C4-2B (cell line): ENCODE data around the gene MUC5B.

ENCODE experiments used
- ZFX ChIP-seq: fragments of 450-650 bp; IDR thresholded peaks from 2 replicates; pipeline ENCODE4 v1.6.1; 2017
- TF ChIP-seq, protein P1 (sequence below): fragments of 450-650 bp; conservative IDR thresholded peaks from 2 replicates; pipeline ENCODE4 v1.5.1; 2017; ENCODE audit warnings: mild to moderate bottlenecking

DNA sequence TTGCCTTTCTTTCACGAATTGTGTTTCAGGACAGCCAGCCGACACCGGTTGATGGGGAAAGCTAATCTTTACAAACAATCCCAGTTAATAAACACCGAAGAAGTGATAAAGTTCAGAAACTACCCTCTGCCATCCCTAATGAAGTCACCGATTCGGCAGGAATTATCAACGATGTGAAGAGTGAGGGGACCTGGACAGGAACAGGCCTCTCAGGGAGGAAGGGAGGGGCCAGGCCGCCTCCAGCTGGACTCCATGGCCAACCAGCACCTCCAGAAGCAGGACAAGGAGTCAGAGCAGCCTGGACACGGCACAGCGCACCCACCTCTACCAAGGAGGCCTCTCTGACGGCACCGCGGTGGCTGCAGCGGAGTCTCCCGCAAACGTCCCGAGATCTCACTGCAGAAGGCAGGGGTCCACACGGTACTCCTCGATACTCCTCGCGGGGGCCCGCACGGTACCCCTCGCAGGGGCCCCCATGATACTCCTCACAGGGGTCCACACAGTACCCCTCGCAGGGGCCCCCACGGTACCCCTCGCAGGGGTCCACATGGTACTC is 82.7 kb downstream of the MUC5B start:
- TF ChIP-seq, protein P1, sequence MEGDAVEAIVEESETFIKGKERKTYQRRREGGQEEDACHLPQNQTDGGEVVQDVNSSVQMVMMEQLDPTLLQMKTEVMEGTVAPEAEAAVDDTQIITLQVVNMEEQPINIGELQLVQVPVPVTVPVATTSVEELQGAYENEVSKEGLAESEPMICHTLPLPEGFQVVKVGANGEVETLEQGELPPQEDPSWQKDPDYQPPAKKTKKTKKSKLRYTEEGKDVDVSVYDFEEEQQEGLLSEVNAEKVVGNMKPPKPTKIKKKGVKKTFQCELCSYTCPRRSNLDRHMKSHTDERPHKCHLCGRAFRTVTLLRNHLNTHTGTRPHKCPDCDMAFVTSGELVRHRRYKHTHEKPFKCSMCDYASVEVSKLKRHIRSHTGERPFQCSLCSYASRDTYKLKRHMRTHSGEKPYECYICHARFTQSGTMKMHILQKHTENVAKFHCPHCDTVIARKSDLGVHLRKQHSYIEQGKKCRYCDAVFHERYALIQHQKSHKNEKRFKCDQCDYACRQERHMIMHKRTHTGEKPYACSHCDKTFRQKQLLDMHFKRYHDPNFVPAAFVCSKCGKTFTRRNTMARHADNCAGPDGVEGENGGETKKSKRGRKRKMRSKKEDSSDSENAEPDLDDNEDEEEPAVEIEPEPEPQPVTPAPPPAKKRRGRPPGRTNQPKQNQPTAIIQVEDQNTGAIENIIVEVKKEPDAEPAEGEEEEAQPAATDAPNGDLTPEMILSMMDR = no peak
- no peak for TF ChIP-seq ZFX
